COLO829 (cell line): ENCODE results near the gene SUPT16H.
"Not testable (repeated sequence)": the region's sequence is repeated elsewhere in the genome, so short reads cannot be mapped to it uniquely, and the experiment has no call there.

Experiments used
- DNase-seq: peaks from one replicate; pipeline ENCODE4 v3.0.0; 2012; ENCODE audit warnings: low spot score

SUPT16H gene

DNA sequence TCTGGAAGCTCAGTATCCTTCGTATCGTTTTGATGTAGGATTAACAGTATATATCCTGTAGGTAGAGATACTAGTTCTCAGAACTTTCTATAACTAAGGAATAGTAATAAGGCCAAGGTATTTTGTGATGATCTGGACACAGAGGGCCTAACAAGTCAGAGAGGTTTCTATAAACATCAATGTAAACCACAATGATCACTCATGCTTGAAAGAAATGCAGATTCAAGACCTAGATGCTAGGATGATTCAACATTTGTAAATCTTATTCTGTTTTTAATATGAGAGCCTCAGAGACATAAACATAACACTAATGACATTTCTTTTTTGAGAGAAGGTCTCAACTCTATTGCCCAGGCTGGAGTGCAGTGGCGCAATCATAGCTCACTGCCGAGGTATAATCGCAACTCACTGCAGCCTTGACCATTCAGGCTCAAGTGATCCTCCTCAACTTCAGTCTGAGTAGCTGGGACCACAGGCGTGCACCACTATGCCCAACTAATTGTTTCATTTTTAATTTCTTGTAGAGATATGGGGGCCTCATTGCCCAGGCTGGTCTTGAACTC, 16.2 kb downstream of the SUPT16H start:
- no peak for DNase-seq

DNA sequence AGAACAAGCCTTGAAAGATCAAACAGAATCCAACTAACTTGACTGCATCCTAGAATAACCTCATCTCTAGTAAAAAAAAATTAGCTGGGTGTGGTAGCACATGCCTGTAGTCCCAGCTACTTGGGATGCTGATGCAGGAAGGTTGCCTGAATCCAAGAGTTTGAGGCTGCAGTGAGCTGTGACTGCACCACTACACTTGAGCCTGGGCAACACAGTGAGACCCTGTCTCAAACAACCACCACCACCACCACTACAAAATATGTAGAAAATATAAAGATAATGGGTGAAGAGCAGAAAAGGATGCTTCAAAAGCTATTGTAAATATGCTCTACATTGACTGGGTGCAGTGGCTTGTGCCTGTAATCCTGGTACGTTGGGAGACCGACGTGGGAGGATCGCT, 27.3 kb downstream of the SUPT16H start:
- no peak for DNase-seq

DNA sequence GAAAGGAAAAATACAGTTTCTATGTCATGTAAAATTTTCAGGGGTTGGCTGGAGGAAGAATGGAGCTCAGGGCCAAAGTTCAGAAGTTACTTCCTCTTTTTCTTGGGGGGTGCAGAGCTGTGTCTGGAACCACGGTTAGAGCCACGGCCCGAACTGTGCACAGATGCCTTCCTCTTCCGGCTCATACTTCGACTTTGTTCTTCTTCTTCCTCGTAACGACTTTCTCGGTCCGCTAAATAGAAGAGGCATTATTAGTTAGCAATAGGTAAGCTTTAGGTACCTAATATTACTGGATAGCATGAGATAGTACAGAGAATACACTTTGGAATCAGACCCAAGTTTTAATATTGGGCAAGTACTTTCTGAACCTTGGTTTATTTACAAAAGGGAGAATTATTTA, 31.2 kb downstream of the SUPT16H start:
- no peak for DNase-seq

DNA sequence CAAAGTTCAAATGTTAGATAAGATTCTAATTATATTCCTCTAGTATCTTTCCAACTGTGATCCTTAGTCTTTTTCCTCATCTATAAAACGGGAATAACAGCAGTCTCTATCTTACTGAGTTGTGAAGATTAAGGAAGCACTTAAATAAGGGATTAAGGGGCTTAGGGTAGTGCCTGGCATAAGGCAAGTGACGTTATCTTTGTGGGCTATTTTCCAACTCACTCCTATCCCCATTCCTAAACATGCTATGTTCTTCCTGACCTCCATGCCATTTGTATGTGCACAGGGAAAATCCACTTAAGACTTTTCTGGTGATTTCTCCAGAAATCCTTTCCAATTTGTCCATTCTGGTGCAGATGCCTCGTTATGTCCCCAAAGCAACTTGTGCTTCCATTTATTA, 33.3 kb downstream of the SUPT16H start:
- no peak for DNase-seq

DNA sequence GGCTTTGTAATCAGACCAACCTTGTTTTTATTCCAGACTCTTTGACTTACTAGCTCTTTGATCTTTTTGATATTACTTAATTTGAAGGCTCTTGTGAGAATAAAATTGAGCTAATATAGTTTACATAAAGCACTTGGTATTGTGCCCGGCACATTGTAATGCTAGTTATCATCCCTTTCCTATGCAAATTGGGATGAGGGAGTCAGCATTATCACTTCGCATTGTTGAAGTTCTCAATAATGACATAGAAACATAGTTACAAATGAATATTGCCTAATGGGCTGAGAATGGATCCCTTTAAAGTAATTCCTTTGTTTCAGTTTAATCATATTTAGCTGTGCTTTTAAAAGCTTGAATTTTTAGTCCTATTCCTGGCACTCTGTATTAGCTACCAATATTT, 36.6 kb downstream of the SUPT16H start:
- DNase-seq, result no peak

DNA sequence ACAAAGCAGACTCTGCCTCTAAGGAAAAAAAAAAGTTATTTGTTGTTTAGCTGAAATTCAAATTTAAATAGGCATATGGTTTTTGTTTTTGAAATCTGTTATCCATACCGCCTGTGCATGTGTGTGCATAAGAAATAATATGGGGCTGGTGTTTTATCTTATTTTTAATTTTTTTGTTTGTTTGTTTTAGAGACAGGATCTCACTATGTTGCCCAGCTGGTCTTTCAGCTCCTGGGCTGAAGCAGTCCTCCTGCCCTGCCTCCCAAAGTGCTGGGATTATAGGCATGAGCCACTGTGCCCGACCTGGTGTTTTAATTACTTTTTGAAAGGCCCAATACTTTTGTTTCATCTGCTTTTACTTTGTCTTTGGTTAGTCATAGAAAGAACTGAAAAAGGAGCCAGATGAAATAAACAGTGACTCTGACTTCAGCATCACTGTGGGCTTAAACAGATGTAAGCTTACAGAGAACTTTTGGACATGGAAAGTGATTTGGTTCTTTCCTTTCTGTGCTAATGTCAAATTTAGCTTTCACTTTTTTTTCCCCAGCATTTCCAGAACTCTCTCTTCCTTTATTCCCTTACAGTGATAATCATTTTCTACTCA, 37.2 kb downstream of the SUPT16H start:
- no peak for DNase-seq

DNA sequence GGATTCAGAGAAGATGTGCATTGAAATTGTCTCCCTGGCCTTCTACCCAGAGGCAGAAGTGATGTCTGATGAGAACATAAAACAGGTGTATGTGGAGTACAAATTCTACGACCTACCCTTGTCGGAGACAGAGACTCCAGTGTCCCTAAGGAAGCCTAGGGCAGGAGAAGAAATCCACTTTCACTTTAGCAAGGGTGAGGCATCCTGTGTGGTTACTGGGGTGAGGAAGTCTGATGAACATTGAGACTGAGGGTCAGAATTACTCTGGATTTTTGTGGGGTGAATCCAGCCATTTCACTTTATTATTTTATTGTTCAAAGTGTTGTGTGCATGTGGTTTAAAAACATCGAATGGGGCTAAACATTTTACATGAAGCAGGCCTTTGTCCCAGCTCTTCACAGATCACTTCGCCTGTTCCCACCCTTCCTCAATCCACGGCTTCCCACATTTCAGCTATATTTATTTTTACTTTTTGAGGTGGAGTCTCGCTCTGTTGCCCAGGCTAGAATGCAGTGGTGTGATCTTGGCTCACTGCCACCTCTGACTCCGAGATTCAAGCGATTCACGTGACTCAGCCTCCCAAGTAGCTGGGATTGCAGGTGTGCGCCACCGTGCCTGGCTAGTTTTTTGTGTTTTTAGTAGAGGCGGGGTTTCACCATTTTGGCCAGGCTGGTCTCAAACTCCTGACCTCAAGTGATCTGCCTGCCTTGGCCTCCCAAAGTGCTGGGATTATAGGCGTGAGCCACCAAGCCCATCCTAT, 40.6 kb downstream of the SUPT16H start:
- DNase-seq, result no peak

DNA sequence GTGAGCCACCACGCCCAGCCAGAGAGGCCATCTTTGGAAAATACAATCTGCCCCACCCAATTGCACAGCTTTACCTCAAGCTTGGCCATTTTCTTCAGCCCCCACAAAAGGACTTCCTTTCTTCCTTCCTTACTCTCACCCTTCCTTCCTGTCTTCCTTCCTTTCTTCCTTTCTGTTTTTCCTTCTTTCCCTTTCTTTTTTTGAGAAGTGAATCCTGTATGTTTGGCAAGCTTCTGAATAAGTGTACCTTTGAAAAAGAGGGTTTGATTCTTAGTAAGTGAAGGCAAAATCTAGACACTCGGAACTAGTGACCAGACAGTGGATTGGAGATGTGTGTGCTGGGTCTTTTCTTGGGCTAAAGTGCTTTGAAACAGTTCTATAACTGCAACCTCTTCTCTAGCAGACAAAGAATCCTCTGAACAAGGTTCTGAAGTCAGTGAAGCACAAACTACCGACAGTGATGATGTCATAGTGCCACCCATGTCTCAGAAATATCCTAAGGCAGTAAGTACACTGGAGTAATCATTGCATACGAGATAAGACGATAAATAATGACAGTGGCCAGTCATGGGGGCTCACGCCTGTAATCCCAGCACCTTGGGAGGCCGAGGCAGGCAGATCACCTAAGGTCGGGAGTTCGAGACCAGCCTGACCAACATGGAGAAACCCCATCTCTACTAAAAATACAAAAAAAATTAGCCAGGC, 49.5 kb downstream of the SUPT16H start:
- no peak for DNase-seq

DNA sequence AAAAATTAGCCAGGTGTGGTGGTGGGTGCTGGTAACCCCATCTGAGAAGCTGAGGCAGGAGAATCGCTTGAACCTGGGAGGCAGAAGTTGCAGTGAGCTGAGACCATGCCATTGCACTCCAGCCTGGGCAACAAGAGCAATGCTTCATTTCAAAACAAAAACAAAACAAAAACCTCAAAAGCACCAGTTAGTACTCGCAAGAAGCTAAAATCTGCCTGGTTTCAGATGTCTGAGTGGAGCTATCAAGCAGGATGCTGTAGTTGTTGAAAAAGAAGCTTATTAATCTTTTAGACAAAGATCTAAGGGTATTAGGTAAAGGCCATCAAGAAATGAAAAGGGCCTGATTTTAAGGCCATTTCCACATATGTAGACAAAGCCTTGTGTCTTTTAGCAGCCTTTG, 50.9 kb downstream of the SUPT16H start:
- DNase-seq, result no peak

DNA sequence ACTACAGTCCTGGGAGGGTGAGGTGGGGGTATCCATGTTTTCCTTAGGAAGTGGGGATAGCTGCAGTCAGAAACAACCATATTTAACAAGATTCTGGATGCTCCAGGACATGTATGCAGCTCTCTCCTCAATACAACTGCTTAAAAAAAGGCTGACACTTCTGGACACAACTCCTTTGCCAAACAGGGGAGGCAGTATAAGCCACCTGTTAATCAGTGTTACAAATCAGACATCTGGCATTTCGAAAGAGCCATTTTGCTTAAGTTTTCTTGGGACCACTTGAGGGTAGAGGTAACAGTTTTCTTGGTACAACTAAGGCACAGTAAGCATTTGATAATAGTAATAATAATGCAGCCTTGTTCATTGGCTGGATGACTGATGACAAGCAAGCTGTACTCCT, 56.8 kb downstream of the SUPT16H start:
- no peak for DNase-seq

DNA sequence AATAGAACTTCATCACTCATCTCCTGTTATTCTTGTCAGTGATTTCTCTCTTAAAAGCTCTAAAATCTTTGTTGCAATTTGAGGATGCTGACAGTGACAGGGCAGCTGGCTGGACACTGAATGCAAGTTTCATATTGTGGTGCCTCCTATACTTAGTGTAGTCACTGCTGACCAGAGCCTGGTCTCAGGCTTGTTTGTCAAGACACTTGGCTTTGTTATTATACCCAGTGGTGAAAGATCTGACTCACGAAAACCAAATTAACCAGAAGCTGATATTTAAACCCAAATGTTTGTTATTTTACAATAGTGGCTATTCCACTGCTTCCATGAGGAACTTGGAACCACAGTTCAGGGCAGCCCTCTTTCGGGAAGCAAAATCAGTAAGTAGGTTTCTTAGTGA, 61.1 kb downstream of the SUPT16H start:
- no peak for DNase-seq

DNA sequence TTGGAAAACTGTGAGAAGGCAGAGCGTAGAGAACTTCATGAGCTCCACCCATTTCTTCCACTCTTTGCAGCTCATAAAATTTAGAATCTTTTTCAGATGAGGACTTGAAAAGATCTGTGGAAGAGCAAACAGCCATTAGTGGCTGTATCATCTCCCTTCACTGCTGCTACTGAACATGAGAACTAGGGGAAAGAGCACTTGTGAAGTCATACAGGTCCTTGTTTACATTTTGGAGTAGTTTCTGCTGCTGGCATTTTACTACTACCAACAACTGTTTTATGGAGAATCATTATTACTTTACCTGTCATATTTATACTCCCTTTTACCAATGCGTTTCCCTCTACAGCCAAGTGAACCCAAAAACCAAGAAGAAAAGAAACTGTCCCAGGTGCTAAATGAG, 62.9 kb downstream of the SUPT16H start:
- no peak for DNase-seq

DNA sequence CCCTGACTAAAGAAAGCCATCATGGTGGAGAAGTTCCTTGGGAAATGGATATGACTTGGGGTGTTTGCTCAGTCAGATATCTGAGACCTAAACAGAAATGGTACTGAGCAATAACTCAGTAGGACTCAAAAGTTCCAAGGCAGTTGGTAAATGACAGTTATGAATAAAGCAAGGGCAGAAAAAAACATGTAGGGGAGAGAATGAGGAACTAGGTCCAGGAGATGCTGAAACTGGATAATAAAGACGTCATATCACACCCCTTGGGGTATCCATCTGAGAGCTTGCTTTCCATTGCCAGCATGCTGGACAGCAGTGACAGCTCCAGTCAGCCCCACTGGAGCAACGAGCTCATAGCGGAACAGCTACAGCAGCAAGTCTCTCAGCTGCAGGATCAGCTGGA, 66.4 kb downstream of the SUPT16H start:
- DNase-seq, result no peak

DNA sequence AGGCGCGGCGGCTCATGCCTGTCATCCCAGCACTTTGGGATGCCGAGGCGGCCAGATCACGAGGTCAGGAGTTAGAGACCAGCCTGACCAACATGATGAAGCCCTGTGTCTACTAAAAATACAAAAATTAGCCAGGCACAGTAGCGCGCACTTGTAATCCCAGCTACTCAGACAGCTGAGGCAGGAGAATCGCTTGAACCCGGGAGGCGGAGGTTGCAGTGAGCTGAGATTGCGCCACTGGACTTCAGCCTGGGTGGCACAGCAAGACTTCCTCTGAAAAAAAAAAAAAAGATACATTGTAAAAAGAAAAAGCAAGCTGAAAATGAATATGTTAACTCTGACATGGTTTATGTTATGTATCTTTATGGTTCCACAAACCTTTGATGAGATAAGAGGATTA, 70.3 kb downstream of the SUPT16H start:
- DNase-seq, result no peak

DNA sequence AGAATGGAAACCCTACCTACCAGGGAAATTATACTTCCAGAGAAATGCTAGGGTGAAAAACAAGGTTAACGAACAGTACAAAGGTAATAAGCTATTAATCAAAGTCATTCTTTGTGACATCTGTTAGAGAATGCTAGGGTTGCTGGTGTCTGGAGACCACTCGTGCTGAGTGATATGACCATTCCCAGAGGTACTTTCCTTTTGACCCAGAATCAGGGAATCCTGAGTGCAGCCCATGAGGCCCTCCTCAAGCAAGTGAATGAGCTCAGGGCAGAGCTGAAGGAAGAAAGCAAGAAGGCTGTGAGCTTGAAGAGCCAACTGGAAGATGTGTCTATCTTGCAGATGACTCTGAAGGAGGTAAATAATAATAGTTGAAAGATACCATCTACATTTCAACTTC, 72.2 kb downstream of the SUPT16H start:
- DNase-seq, result no peak

DNA sequence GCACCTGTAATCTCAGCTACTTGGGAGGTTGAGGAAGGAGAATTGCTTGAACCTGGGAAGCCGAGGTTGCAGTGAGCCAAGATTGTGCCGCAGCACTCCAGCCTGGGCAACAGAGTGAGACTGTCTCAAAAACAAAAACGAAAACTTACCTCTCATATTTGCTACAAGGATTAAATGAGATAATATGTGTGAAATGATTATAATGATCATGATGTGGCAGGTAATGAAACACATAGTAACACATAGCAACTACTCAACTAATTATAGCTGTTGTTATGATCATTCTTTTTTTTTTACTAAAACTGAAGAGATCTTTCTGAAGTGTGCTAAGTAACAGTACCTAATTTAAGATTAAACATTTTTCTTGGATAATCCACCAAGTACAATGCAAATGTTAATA, 73.9 kb downstream of the SUPT16H start:
- DNase-seq, result no peak

DNA sequence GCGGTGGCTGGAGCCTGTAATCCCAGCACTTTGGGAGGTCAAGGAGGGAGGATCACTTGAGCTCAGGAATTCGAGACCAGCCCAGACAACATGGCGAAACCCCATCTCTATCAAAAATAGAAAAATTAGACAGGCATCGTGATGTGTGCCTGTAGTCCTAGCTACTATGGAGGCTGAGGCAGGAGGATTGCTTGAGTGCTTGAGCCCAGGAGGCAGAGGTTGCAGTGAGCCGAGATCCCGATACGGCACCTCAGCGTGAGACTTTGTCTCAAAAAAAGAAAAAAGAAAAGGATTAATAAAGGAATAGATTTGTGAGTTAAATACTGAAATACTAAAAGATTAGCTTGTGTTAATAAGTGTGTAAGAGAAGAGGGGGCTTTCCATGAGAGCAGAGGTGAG, 74.6 kb downstream of the SUPT16H start:
- no peak for DNase-seq

DNA sequence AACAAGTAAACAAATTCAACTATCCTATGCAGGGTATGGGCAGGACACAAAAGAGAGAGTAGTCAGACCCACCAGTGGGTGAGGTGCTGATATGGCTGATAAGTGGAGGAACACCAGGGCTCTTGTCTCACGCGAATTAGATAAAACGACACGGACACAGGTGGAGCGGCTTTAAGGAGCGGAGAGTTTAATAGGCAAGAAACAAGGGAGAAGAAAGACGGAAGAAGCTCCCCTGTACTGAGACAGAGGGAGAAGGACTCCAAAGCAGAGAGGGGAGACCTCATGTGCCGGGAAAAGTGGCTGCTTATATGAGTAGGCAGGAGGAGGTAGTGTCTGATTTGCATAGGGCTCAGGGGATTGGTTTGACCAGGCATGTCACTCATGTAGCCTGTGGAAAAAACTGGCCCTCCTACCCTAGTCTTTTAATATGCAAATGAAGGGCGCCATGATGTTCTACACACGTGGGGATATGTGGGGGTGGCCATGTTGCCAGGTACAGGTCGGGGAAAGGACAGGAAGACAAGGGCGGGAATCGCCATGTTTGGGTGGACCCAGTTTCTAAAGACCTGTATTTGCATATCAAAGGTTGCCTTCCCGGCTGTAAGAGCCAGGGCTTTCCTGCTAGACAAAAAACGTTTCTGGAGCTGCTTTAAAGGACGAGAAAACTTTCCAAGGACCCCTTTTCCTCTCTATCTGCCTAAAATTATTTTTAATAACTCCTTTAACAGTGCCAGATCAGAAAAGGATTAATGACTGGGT, 75.2 kb downstream of the SUPT16H start:
- peak; percentile 56 for DNase-seq

DNA sequence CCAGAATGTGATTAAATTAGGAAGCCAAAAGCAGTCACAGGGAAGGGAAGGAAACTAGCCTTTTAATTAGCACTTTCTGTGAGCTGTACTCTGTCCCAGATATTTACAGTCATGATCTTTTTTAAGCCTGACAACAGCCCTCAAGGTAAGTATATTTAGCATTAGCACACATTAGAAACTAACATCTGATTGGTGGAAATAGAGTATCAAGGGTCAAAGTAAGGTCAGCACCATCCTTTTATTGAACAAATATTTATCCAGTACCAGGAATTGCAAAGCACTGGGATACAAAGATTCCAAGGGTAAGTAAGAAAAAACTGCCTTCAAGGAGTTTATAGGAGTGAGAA, 75.7 kb downstream of the SUPT16H start:
- no peak for DNase-seq

DNA sequence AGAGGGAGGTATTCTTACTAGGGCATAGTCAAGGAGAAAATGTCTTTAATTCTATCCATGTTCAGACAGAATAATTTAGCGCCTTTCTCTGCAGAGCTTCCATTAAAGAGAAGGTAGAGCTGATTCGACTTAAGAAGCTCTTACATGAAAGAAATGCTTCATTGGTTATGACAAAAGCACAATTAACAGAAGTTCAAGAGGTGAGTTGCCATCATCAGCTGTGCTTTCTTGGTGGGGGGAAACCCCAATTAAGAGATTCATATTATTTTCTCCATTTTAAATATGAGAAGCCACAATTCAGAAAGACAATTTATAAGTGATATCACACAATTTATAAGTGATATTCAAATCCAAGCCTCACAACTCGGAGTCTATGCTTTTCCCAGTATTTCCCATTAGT, 76.2 kb downstream of the SUPT16H start:
- DNase-seq, result no peak

DNA sequence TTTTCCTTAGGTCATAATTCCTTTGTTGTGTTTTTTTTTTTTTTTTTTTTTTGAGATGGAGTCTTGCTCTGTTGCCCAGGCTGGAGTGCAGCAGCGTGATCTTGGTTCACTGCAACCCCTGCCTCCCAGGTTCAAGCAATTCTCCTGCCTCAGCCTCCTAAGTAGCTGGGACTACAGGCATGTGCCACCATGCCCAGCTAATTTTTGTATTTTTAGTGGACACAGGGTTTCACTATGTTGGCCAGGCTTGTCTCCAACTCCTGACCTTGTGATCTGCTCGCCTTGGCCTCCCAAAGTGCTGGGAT, 81.0 kb downstream of the SUPT16H start:
- not testable (repeated sequence) for DNase-seq

DNA sequence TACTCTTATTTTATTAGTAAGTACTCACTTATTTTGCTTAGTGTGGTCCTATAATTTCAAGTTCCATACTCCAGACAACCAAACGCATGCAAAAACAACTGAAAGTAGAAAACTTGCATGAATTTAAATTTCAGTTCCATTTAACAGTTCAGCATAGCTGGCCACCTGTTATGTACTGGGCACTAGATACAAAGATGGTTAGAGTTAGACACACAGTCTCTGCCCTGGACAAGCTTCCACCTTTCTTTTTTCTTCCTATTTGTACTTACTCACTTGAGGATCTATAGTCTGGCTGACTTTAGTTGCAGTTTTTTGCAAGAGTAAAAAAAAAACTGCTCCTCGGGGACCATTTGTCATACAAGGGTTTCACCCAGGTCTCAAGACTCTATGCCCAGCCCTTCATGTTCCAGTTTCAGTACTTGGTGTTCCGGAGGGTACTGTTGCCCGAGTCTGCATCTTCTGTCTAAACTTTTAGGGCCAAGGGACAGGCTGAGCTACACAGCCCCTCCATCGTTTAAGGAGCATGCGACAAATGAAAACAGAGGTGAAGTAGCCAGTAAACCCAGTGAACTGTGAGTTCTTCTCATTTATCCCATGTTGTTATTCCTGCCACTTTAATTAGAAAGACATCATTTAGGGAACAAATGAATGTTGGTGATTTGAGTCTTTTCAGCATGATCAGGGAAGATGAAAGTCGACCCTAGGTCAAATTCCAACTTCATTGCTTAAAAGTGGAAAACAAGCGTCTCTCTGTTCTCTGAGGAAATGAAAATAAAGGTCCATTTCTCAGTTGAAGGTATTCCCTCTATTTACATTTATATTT, 81.6 kb downstream of the SUPT16H start:
- DNase-seq, result peak; percentile 78
